HCT116 (cell line): ENCODE measurements around the gene HTR5A. TPM values are rescaled to one million over a fixed set of nuclear protein-coding genes. Genes with fewer than 3 reads are reported as not detected.

Experiments
- ATAC-seq: fragments of 200-7000 bp; cut with Tn5 transposase; 2 replicates; pipeline ENCODE4 v1.9.1; 2020; ENCODE audit warnings: mild to moderate bottlenecking, moderate library complexity
- BruUV-seq: library from RNA; stranded (reverse); fragments of 400-500 nt; replicated peaks from 2 replicates; lab custom pipeline; 2021; lab: Mats Ljungman, UMichigan
- CTCF ChIA-PET: fragments of 300-600 bp; sonication (Branson Sonifier 250); formaldehyde crosslinking; loops from one replicate; lab custom pipeline; 2021; ENCODE audit warnings: antibody characterized with exemption; lab: Charles Lee
- POLR2A ChIA-PET: fragments of 300-600, 350-600 bp; sonication (Branson Sonifier 250); formaldehyde crosslinking; loops from one replicate; lab custom pipeline; 2021; ENCODE audit warnings: antibody characterized with exemption; lab: Charles Lee
- RAD21 ChIA-PET, 2 experiments: fragments of 300-600 bp; sonication (Branson Sonifier 250); formaldehyde crosslinking; loops; one replicate each; lab custom pipeline; 2023; ENCODE audit warnings: low total read pairs in 2 of 2; ENCODE audit not compliant: uncharacterized antibody in 2 of 2, unreplicated experiment in 2 of 2, low non-redundant PET in 1 of 2; lab: Charles Lee
- DNase-seq: peaks from one replicate; pipeline ENCODE4 v3.0.0-alpha.2; 2010; ENCODE audit warnings: low read depth, low spot score
- H2AFZ ChIP-seq: fragments of 200-600 bp; shearing (Covaris generic), sonication (generic); 2 replicates; pipeline ENCODE4 v1.6.1; 2017; ENCODE audit warnings: low read depth, mixed run types, mixed read lengths, antibody characterized with exemption, low read length; ENCODE audit not compliant: poor library complexity, severe bottlenecking
- H3K27ac ChIP-seq: 2 replicates; pipeline ENCODE4 v1.5.1; 2012; ENCODE audit warnings: low read depth, low read length
- H3K27me3 ChIP-seq: fragments of 200-600 bp; sonication (generic); 2 replicates; pipeline ENCODE4 v1.6.1; 2016; ENCODE audit warnings: mixed run types, low read length, mixed read lengths; ENCODE audit not compliant: insufficient read depth
- H3K36me3 ChIP-seq, 2 experiments: fragments of 200-500 bp in 1 of 2; fragments of 200-600 bp in 1 of 2; sonication (Bioruptor generic) in 1 of 2; sonication (generic) in 1 of 2; 2 replicates each; pipeline versions ENCODE4 v1.5.1 to v1.6.1; 2014 to 2016; ENCODE audit warnings: low read length in 2 of 2, inconsistent platforms in 1 of 2, mixed read lengths in 1 of 2, mixed run types in 1 of 2; ENCODE audit not compliant: insufficient read depth in 2 of 2, control insufficient read depth in 1 of 2
- H3K4me1 ChIP-seq, 2 experiments: fragments of 200-600 bp in 1 of 2; sonication (generic) in 1 of 2; 2 replicates each; pipeline versions ENCODE4 v1.5.1 to v1.6.1; 2012 to 2017; ENCODE audit warnings: low read length in 2 of 2, inconsistent platforms in 1 of 2, mild to moderate bottlenecking in 1 of 2, mixed read lengths in 1 of 2, mixed run types in 1 of 2, moderate library complexity in 1 of 2; ENCODE audit not compliant: insufficient read depth in 2 of 2, control insufficient read depth in 1 of 2
- H3K4me2 ChIP-seq: fragments of 200-600 bp; sonication (generic); 2 replicates; pipeline ENCODE4 v1.6.1; 2017; ENCODE audit warnings: mixed run types, low read length, mixed read lengths
- H3K4me3 ChIP-seq, 2 experiments: fragments of 200-600 bp in 1 of 2; sonication (generic) in 1 of 2; replicated peaks in 1 of 2; 2 replicates each; pipeline ENCODE4 v1.5.1; 2011 to 2016; ENCODE audit warnings: low read length in 2 of 2, control low read depth in 1 of 2, low read depth in 1 of 2, mild to moderate bottlenecking in 1 of 2, mixed read lengths in 1 of 2, mixed run types in 1 of 2
- H3K79me2 ChIP-seq: fragments of 200-600 bp; sonication (generic); 2 replicates; pipeline ENCODE4 v1.6.1; 2017; ENCODE audit warnings: mild to moderate bottlenecking, mixed run types, low read length, moderate library complexity, mixed read lengths; ENCODE audit not compliant: insufficient read depth
- H3K9ac ChIP-seq: fragments of 200-600 bp; sonication (generic); 2 replicates; pipeline ENCODE4 v1.6.1; 2016; ENCODE audit warnings: low read length, mixed read lengths
- H3K9me2 ChIP-seq: fragments of 200-600 bp; sonication (generic), shearing (Covaris generic); 2 replicates; pipeline ENCODE4 v1.6.1; 2017; ENCODE audit warnings: mixed run types, mild to moderate bottlenecking, moderate library complexity; ENCODE audit not compliant: insufficient read depth
- H3K9me3 ChIP-seq, 2 experiments: fragments of 200-500 bp in 1 of 2; fragments of 200-600 bp in 1 of 2; sonication (Bioruptor generic) in 1 of 2; sonication (generic) in 1 of 2; 2 replicates each; pipeline ENCODE4 v1.6.1; 2014 to 2017; ENCODE audit warnings: low read length in 2 of 2, mixed read lengths in 2 of 2, inconsistent platforms in 1 of 2, low read depth in 1 of 2, mild to moderate bottlenecking in 1 of 2, mixed run types in 1 of 2, moderate library complexity in 1 of 2; ENCODE audit not compliant: control insufficient read depth in 1 of 2, insufficient read depth in 1 of 2
- H4K20me1 ChIP-seq: fragments of 200-600 bp; sonication (generic), shearing (Covaris generic); 2 replicates; pipeline ENCODE4 v1.6.1; 2017; ENCODE audit warnings: mixed run types, mild to moderate bottlenecking, moderate library complexity; ENCODE audit not compliant: insufficient read depth
- CBX3 ChIP-seq: IDR thresholded peaks from 2 replicates; pipeline ENCODE4 v1.6.1; 2012; ENCODE audit warnings: low read depth
- CEBPB ChIP-seq: IDR thresholded peaks from 2 replicates; pipeline ENCODE4 v1.6.1; 2012; ENCODE audit warnings: low read depth
- EGR1 ChIP-seq: IDR thresholded peaks from 2 replicates; pipeline ENCODE4 v1.6.1; 2012; ENCODE audit warnings: low read depth
- EZH2 ChIP-seq: fragments of 200-600 bp; sonication (generic); IDR thresholded peaks from 2 replicates; pipeline ENCODE4 v1.6.1; 2017; ENCODE audit warnings: antibody characterized with exemption, mixed run types
- POLR2A ChIP-seq: IDR thresholded peaks from 2 replicates; pipeline ENCODE4 v1.7.0; 2011; ENCODE audit warnings: borderline replicate concordance; ENCODE audit not compliant: insufficient read depth, insufficient read length; ENCODE audit errors: extremely low read depth
- POLR2AphosphoS5 ChIP-seq: IDR thresholded peaks from 2 replicates; pipeline ENCODE4 v1.6.1; 2011; ENCODE audit warnings: mild to moderate bottlenecking, low read depth, low read length, moderate library complexity
- RAD21 ChIP-seq: IDR thresholded peaks from 2 replicates; pipeline ENCODE4 v1.6.1; 2012; ENCODE audit warnings: low read depth, mild to moderate bottlenecking
- SIN3A ChIP-seq: IDR thresholded peaks from 2 replicates; pipeline ENCODE4 v1.6.1; 2012; ENCODE audit warnings: low read depth
- SP1 ChIP-seq: IDR thresholded peaks from 2 replicates; pipeline ENCODE4 v1.6.1; 2012; ENCODE audit warnings: low read depth
- SRF ChIP-seq: IDR thresholded peaks from 2 replicates; pipeline ENCODE4 v1.6.1; 2012; ENCODE audit warnings: low read depth
- TCF7L2 ChIP-seq: IDR thresholded peaks from 2 replicates; pipeline ENCODE4 v1.7.0; 2011; ENCODE audit warnings: borderline replicate concordance, inconsistent platforms; ENCODE audit not compliant: insufficient read depth, insufficient read length; ENCODE audit errors: extremely low read depth
- YY1 ChIP-seq: IDR thresholded peaks from 2 replicates; pipeline ENCODE4 v1.6.1; 2011; ENCODE audit warnings: low read length, low read depth, moderate library complexity, mild to moderate bottlenecking; ENCODE audit not compliant: insufficient replicate concordance; ENCODE audit errors: extremely low read depth
- ZFX ChIP-seq: fragments of 450-650 bp; IDR thresholded peaks from 2 replicates; pipeline ENCODE4 v1.6.1; 2017
- intact Hi-C: fragments of 100-400 bp; cut with micrococcal nuclease; formaldehyde crosslinking; loops from 2 replicates; pipeline ENCODE4 v1.10.0; 2022
- total RNA-seq: library from RNA; stranded (reverse); gene quantifications from one replicate; pipeline ENCODE4 v1.2.1, GENCODE V29; 2021; ENCODE audit not compliant: unreplicated experiment
- TF ChIP-seq, protein P1 (sequence below), 3 experiments: fragments of 200-600 bp in 1 of 3; sonication (generic) in 1 of 3; IDR thresholded peaks in 2 of 3; conservative IDR thresholded peaks in 1 of 3; 2 replicates each; pipeline ENCODE4 v1.5.1; 2012 to 2017; ENCODE audit warnings: low read depth in 2 of 3, low read length in 2 of 3, antibody characterized with exemption in 1 of 3, borderline replicate concordance in 1 of 3, control low read depth in 1 of 3, mild to moderate bottlenecking in 1 of 3, mixed read lengths in 1 of 3, mixed run types in 1 of 3, moderate library complexity in 1 of 3; ENCODE audit not compliant: insufficient read depth in 1 of 3
- TF ChIP-seq, protein P2 (sequence below): IDR thresholded peaks from 2 replicates; pipeline ENCODE4 v1.6.1; 2012
- TF ChIP-seq, protein P3 (sequence below): IDR thresholded peaks from 2 replicates; pipeline ENCODE4 v1.6.1; 2012; ENCODE audit warnings: low read depth
- TF ChIP-seq, protein P4 (sequence below): IDR thresholded peaks from 2 replicates; pipeline ENCODE4 v1.6.1; 2011; ENCODE audit warnings: mild to moderate bottlenecking, low read length, moderate library complexity; ENCODE audit not compliant: insufficient replicate concordance; ENCODE audit errors: extremely low read depth

The HTR5A gene
- total RNA-seq, 1 experiment from 2014 or later, result not detected

DNA sequence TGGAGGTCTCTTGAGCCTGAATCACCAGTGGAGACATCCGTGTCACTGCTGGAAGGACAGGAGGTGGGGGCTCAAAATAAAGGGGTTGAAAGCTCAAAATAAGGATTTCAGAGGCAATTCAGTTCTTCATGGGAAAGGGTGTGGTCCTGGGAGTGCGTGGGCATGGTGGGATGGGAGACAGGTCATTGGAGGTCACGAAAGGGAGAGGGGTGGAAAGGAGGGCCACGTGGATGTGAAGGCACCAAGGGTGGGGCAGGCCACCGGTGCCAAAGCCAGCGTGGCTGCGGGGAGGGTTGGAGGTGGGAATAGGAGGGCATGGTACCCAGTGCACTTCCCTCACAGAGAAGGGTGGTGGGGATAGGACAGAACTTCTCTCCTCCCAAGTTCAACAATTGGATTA is 59.7 kb downstream of the HTR5A start:
- H3K79me2 ChIP-seq, result no peaks in the 10 kb centered on the region
- H3K27ac ChIP-seq, result no peak overlapping the region
- CTCF ChIA-PET, result no interaction called here
- RAD21 ChIA-PET, result no interaction called here
- intact Hi-C loops, result no loop called here
- no peaks in the 10 kb centered on the region for H3K27me3 ChIP-seq
- H3K9ac ChIP-seq, result no peak overlapping the region
- H3K9me2 ChIP-seq, result no peaks in the 10 kb centered on the region
- ATAC-seq (no peak), DNase-seq (no peak)
- H2AFZ ChIP-seq, result no peak overlapping the region
- no peak overlapping the region for H3K4me2 ChIP-seq
- H4K20me1 ChIP-seq, result no peaks in the 10 kb centered on the region
- H3K4me1 ChIP-seq, result no peaks in the 10 kb centered on the region
- H3K36me3 ChIP-seq, result no peaks in the 10 kb centered on the region
- TF ChIP-seq SIN3A (no peak), POLR2AphosphoS5 (no peak), TCF7L2 (no peak), SP1 (no peak), ZFX (no peak), POLR2A (no peak), SRF (no peak), EZH2 (no peak), RAD21 (no peak), CEBPB (no peak), YY1 (no peak), EGR1 (no peak), CBX3 (no peak)
- TF ChIP-seq, protein P1, sequence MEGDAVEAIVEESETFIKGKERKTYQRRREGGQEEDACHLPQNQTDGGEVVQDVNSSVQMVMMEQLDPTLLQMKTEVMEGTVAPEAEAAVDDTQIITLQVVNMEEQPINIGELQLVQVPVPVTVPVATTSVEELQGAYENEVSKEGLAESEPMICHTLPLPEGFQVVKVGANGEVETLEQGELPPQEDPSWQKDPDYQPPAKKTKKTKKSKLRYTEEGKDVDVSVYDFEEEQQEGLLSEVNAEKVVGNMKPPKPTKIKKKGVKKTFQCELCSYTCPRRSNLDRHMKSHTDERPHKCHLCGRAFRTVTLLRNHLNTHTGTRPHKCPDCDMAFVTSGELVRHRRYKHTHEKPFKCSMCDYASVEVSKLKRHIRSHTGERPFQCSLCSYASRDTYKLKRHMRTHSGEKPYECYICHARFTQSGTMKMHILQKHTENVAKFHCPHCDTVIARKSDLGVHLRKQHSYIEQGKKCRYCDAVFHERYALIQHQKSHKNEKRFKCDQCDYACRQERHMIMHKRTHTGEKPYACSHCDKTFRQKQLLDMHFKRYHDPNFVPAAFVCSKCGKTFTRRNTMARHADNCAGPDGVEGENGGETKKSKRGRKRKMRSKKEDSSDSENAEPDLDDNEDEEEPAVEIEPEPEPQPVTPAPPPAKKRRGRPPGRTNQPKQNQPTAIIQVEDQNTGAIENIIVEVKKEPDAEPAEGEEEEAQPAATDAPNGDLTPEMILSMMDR (IDR thresholded peaks at IDR 0.05 in 2 of 3, conservative IDR thresholded peaks at IDR 0.05 in 1 of 3; ENCODE audit: borderline replicate concordance in 1 of 3, insufficient read depth in 1 of 3, low read depth in 2 of 3, low read length in 2 of 3), result no peak
- TF ChIP-seq, protein P2, sequence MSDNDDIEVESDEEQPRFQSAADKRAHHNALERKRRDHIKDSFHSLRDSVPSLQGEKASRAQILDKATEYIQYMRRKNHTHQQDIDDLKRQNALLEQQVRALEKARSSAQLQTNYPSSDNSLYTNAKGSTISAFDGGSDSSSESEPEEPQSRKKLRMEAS, result no peak
- TF ChIP-seq, protein P3, sequence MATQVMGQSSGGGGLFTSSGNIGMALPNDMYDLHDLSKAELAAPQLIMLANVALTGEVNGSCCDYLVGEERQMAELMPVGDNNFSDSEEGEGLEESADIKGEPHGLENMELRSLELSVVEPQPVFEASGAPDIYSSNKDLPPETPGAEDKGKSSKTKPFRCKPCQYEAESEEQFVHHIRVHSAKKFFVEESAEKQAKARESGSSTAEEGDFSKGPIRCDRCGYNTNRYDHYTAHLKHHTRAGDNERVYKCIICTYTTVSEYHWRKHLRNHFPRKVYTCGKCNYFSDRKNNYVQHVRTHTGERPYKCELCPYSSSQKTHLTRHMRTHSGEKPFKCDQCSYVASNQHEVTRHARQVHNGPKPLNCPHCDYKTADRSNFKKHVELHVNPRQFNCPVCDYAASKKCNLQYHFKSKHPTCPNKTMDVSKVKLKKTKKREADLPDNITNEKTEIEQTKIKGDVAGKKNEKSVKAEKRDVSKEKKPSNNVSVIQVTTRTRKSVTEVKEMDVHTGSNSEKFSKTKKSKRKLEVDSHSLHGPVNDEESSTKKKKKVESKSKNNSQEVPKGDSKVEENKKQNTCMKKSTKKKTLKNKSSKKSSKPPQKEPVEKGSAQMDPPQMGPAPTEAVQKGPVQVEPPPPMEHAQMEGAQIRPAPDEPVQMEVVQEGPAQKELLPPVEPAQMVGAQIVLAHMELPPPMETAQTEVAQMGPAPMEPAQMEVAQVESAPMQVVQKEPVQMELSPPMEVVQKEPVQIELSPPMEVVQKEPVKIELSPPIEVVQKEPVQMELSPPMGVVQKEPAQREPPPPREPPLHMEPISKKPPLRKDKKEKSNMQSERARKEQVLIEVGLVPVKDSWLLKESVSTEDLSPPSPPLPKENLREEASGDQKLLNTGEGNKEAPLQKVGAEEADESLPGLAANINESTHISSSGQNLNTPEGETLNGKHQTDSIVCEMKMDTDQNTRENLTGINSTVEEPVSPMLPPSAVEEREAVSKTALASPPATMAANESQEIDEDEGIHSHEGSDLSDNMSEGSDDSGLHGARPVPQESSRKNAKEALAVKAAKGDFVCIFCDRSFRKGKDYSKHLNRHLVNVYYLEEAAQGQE, result no peak
- TF ChIP-seq, protein P4, sequence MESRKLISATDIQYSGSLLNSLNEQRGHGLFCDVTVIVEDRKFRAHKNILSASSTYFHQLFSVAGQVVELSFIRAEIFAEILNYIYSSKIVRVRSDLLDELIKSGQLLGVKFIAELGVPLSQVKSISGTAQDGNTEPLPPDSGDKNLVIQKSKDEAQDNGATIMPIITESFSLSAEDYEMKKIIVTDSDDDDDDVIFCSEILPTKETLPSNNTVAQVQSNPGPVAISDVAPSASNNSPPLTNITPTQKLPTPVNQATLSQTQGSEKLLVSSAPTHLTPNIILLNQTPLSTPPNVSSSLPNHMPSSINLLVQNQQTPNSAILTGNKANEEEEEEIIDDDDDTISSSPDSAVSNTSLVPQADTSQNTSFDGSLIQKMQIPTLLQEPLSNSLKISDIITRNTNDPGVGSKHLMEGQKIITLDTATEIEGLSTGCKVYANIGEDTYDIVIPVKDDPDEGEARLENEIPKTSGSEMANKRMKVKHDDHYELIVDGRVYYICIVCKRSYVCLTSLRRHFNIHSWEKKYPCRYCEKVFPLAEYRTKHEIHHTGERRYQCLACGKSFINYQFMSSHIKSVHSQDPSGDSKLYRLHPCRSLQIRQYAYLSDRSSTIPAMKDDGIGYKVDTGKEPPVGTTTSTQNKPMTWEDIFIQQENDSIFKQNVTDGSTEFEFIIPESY, result no peak
- POLR2A ChIA-PET, result no interaction called here
- no TSS peak for BruUV-seq
- H3K4me3 ChIP-seq, result no peak overlapping the region
- no peaks in the 10 kb centered on the region for H3K9me3 ChIP-seq
